ENCODE data around the gene MGLL.
A peak's percentile ranks its signal among the peaks of the same experiment; 100 is the strongest.

Gene MGLL

DNA sequence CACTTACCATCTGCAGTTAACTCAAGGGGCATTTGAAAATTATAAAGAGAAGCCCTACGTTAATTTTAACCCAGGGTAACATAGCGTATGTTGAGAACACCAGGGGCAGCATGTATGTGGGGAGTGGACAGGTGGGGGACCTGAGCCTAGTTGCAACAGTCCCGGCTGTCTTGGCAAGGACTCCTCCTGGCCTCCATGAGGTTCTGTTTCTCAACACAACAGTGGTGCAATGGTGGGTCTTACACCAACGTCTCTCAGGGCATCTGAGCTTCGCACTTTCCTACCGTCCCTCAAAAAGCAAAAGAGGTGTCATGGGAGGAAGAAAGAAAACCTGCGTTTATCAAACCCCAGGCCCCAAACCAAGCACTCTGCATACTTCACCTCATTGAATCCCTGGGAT lies 50.6 kb downstream of the MGLL start:
- DNase-seq, result no peak

DNA sequence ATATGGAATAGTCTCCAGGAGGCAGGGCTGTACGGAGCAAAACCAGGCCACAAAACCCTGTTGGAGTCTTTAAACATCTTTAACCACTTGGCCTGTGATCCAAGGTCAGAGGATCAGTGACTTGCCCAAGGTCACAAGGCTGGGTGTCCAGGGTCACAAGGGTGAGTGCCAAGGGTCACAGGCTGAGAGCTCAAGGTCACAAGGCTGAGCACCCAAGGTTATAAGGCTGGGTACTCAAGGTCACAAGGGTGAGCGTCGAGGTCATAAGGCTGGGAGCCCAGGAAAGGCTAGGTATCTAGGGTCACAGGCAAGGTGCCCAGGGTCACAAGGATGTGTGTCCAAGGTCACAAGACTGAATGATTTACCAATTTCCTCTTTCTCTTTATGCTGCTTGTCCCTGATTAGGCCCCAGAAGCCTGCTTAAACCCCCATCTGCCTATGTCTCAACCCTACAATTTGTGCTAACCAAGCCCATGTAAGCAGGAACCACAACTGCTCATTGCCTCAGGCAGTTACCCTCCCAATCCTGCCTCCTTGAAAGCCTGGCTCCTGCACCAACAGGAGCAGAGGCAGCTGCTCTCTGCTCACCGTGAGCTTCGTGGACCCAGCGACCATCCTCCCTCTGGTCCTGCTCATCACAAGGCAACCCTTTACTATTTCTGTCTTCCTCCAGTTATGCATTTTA lies 51.5 kb downstream of the MGLL start:
- DNase-seq, result no peak

DNA sequence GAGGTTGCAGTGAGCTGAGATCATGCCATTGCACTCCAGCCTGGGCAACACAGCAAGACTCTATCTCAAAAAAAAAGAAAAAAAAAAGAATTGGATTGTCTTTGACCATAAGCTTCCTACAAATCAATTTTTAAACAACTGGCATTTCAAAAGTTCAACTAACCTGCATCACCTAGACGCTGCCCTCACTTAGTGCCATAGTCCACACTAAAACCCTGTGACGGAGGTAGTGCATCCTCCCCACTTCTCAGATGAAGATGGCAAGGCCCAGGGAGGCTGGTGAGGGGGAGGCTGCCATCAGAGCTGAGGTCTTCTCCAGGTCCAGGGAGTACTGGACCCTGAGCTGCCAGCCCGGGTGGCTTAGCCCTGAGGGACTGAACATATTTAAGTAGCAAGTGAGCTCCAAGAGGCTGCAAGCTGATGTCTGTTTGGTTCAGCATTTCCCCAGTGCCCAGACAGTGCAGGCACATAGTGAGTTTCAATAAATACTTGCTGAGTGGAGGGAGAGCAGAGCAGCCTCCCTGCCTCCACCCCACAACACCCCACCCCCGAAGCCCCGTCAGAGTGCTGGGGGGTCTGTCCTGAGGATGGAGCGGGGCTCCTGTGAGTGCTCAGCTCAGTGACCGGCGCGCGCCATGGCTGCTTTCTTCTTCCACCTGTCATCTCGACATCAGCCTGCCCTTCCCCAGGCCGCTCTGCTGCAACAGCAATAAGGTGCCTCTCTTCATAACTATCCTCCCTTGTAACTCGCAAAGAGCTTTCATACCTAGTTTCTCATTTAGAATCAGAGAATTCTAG lies 52.8 kb downstream of the MGLL start:
- DNase-seq, result no peak

DNA sequence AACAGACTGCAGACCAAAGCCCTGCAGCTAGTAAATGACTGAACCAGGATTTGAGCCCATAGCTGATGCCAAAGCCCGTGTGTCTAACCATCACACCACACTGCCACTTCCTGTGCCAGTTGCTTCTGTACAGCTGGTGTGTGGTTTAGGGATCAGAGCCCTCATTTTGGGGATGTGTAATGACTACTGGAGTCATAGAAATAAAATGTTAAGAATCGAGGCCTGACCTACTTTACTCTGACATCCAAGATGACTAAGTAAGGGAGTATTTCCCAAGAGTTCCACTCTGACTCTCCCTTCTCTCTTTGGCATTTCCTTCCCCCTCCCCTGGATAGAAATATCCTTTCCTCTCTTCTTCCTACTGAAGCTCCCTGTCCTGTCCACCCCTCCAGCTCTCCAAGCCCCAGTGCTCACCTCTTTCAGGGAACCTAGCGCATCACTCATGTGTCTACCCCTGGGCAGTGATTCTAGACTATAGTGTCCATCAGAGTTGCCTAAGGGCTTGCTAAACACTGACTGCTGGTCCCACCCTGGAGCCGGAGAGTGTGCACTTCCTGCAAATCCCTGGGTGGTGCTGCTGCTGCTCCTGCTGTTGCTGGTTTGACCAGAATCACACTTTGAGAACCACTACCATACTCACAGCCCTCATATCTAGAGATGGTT lies 53.8 kb downstream of the MGLL start:
- peak; percentile 100 for DNase-seq

- no peak for DNase-seq
Measured at GRCh38 chr3:127767126-127767525, 55.2 kb downstream of the MGLL start.

DNA sequence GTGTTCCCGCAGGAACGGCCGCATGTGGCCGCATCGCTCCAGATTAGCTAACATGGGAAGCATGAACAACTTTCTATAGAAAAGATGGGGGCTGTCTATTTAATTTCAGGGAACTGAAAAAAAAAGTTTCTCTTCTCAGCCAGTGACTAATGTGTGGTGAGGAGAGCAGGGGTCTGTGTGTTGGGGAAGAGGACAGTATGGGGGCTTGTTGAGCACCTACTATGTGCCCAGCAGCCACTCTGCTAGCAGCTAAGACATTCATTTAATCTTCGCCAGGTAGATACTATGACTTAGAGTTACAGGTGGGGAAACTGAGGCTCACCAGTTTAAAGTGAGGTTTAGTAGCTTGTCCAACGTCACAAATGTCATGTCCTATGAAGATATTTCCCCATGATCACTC lies 56.6 kb downstream of the MGLL start:
- DNase-seq, result no peak

DNA sequence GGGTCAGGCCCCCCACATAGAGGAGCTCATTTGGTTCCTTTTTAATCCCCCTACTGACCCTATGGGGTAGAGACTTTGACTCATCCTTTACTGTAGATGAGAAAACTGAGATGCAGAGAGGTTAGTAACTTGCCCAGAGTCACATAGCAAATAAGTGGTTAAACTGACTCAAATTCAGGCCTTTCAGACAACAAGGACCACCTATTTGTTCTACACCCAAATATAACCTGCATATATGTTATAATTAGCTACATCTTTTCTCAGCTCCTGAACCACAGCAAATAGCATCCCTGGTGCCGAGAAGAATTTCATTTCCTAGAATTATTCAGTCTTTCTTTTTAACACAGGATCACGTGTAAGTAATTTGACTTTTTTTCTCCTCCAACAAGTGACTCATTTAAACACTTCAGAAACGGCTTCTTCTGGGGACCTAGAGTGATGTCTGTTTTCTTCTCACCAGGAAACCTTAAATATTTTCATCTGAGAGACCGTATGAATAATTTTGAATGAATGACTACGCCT lies 57.4 kb downstream of the MGLL start:
- DNase-seq, result peak; percentile 70

DNA sequence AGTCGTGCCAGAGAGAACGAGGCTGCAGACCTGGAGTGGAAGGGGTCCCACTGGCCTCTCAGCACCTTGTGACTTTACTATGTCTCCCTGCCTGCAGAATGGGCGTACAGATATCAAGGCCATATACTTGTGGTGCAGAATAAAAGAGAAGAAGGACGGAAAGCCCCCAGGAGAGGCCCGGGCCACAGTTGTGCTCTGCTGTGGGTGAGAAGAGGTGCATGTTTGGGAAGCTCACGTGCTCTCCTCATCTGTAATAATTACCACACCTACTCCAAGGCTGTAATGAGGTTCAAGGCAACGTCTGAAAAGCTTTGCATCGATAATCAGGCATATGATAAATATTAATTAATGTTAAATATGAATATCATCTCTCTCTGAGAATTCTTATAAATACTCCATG lies 58.0 kb downstream of the MGLL start:
- no peak for DNase-seq

DNA sequence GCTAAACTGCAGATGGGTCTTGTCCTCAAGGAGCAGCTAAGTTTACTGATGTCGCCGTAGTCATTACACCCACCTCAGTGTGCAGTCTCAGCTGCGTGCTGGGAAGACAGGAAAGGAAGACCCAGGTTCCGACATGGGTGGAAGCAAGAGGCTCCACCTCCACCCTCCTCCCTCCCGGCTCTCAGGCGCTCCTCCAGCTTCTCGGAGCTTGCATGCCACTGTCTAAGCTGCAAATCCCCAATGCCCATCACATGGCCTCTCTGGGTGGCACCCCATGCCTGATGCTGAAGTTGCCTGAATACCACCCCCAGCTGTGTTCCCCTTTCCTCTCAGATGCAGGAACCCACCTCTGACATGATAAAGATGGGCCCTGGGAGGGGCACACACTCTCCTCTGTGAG lies 58.5 kb downstream of the MGLL start:
- no peak for DNase-seq

DNA sequence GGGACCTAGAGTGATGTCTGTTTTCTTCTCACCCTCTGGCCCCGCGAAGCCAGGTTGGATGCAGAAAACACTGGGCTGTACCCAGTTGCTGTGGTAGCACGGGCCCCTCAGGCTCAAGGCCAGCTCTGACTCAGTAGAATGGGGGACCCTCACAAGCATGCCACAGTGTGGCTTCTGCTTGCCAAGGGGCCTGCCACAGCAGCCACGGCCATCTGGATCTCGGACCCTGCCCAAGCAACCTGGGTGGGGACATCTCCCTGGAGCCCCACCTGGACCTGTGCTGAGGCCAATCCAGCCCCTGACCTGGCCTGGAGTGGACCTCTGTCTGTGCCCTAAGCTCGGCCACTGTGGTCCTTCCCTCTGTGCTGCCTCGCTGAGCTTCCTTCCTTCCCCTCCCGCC lies 59.0 kb downstream of the MGLL start:
- DNase-seq, result no peak

DNA sequence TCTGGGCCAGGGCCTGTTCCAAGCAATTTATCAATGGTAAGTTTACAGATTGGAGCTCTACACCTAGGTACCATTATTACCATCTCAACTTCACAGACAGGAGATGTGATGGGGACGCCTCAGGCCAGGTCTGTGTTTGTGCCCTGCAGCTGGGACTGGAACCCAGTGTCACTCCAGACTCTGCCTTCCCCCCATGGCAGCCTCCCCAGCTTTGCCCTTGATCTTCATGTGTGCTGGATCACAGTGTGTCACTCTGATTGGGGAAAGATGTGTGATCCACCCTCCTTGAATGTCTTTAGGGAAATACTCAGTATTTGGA lies 59.6 kb downstream of the MGLL start:
- DNase-seq, result no peak

- DNase-seq, result no peak
Measured at GRCh38 chr3:127762077-127762786, 60.1 kb downstream of the MGLL start.

DNA sequence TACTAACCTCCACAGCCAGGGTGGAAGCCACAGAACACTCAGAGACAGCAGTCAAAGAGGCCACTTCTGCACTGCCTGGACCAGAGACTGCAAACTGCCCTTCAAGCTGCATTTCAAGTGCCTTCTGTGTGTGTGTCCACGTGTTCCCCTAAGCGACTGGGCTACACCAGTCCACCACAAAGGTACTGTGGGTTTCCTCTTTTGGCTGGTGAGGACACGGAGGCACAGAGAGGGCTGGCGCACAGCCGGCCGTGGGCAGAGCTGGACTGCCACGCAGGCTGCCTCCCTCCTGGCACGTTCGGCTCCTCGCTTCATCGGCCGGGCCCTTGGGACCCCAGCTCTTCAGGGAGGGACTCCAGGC lies 60.9 kb downstream of the MGLL start:
- no peak for DNase-seq

DNA sequence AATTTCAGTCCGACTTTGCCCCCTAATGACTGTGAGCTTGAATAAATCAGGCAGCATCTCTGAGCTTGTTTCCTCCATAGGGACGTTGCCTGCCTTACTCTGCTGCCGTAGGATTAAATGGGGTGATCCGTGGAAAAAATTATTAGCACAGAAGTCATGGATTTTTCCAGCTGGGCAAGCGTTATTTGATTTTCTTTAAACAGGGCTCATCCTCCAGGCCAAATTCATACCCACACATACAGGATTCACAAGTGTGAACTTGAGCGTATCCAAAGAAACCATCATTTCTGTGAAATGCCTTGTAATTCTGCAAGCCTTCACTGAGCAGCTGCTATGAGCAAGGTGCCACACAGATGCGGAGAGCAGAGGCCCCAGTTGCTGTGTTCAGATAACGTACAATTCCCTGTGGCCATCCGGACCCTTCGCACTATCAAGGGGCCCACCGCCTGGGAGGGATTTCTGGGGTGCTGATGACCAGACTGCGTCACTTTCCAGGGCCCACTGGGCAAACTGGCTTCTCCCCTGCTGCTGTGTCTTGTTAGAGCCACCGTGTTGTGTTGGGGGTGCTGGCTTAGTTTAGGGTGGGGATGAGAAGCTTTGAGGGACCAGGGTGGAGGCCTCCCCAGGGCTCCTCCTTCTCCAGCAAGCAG lies 61.4 kb downstream of the MGLL start:
- DNase-seq, result no peak

DNA sequence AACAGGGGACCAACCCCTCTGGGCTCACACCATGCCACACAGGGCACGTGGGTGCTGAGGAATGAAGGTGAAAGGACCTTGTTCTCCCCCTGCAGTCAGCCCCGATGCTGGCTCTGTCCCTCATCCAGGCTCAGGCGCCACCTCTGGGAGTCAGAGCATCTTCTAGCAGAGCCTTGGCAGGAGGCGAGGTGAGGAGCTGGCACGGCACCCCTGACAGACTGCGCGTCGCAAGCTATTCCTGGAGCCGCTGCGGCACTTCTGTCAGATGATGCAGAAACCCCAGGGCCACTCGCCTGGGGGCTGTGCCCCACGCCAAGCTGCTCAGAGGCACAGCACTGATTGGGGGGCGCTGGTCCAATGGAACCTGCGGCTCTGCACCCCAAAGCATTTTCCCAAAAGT lies 62.0 kb downstream of the MGLL start:
- DNase-seq, result no peak

DNA sequence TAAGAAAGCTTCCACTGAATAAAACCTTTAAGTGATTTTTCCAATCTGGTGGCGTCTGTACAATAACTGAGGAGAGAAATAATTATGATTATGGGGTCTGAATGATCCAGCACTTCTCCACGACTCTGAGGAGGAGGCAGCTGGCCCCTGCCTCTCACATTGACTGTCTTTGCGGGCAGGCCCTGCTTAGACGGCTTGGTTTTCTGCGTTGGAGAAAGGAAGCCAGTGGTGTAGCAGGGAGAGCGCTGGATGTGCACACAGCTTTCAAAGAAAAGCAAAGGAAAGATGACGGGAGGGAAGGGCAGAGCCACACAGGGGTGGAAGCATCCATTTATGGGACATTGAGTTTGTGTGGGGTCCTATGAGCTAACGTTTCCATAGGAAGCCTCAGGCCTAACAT lies 62.5 kb downstream of the MGLL start:
- no peak for DNase-seq

DNA sequence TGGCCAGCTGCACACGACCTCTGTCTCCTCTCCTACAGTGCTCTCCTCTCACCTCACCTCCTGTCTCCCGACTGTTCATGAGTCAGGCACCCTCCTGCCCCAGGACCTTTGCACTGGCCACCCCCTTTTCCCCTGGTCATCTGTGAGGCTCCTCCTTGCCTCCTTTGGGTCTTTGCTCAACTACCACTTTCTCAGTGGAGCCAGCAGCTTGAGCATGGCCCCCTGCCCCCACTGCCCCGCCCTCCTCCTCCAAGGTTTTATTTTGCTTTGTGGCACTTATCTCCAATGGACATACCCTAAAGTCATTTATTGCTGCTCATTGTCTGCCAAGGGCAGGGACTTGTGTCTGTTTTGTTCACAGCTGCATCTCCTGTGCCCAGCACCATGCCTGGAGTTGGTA lies 64.3 kb downstream of the MGLL start:
- DNase-seq, result no peak

DNA sequence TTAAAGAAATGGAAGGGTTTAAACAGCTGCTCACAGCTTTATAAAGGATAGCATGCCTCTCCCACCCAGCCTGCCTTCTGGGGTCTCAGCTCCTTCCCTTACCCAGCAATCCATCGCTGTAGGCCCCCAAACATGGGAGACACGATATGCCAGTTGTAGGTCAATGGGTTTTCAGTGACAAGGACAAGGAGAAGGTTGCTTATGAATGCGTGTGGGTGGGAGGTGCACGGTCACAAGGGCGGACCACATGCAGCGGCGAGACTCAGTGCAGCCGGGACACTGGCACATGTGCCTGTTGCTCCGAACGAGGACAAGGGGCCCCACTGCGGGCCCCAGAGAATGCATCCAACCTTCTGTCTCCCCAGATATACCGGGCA lies 67.0 kb downstream of the MGLL start:
- DNase-seq, result no peak

DNA sequence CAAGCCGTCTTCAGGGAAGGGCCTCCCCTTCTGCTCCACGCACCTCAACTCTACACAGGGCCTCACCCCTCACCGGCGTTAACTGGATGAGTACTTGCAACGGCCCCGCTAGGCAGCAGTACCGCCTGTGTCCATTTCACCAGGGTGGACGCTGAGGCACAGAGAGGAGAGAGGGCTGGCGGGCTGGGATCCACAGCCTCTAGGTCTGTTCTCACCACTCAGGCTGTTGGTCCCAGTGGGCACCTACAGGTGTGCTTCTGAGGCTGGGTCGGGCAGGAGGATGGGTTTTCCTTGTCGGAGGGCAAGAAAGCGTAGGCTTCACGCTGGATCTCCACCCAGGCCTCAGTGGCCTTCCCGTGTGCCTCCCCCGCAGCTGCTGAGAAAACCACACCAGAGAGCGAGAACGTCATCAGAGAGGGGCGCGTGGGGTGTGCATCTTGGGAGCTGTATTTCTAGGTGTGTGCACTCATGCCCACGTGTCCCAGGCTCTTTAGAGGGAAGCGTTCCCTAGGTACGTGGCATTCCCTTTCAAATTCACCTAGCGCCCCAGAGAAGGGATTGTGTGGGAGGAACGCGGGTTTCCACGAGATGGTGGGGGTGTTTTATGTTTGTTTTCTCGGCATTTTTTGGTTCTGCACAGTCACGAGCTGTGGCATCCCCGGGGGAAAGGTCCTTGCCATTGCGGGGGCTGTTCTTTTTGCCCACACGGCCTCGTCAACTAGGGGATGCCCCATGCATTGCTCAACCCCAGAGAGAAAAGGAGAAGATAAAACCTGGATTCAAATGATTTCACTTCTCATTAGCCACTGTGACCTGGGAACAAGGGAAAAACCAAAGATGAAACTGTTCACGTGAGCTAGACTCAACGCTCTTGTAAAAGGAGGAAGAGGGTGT lies 67.7 kb downstream of the MGLL start:
- no peak for DNase-seq

DNA sequence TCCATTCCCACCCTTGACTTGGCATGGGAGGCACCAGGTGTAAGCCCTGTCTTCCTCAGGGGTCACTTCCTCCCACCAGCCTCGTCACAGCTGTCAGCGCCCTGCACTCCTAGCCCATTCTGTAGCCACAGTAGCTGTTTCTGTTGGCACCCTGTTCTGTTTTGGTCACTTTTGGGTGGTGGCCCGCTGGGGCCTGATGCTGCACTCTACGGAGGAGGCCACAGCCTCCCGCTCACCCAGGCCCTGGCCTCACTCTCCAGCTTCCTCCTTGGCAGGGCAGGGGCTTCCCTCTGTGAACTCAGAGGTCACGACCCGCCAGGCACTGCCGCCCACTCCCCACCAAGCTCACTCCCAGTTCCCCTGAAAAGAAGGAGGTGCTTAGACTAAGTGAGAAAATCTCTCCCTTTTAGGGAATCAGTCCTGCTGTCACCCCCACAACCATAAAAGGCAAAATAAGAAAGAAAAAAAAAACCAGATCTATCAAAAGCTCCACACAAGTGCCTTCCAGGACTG lies 68.4 kb downstream of the MGLL start:
- no peak for DNase-seq

- no peak for DNase-seq
Measured at GRCh38 chr3:127753338-127753737, 69.0 kb downstream of the MGLL start.

DNA sequence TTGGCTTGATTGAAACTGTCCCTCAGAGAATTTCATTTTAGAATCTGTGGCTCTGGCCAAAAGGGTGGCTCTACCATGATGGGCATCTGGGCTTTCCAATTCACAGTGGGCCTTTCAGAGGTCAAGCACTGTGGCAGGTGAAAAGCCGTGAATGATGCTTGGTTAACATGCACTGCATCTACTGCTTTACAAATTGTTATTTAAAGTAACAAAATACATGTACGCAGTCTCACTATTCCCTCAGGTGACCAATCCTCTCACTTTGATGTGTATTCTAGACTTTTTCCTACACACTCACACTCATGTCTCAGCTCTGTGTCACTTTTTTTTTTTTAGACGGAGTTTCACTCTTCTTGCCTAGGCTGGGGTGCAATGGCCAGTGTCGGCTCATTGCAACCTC lies 70.5 kb downstream of the MGLL start:
- no peak for DNase-seq
